Activated naive CD4-positive, alpha-beta T cell (primary cell): Measurements from ENCODE around the gene SCAPER.
A peak's percentile ranks its signal among the peaks of the same experiment; 100 is the strongest.

Source experiments
- DNase-seq, 4 experiments: peaks; one replicate each; lab custom pipeline; 2025; lab: John Stamatoyannopoulos, UW

SCAPER gene

GRCh38 chr15:76905013-76905839 is at the start of gene SCAPER:
SCAPER (minus strand) TSS chr15:76905340; CDS start chr15:76883817, 21,523 bp downstream.
- DNase-seq, result peak; percentile 65 to 88 (median 75)

- DNase-seq, result no peak
Observed at GRCh38 chr15:76954744-76955143, 49.6 kb upstream of the SCAPER start.

- no peak for DNase-seq
Observed at GRCh38 chr15:76953913-76954312, 48.8 kb upstream of the SCAPER start.

- no peak for DNase-seq
Observed at GRCh38 chr15:76951220-76951619, 46.1 kb upstream of the SCAPER start.

GRCh38 chr15:76947454-76947853 is 42.3 kb upstream of the SCAPER start:
- no peak for DNase-seq

- DNase-seq, result no peak
Observed at GRCh38 chr15:76945494-76946093, 40.5 kb upstream of the SCAPER start.

GRCh38 chr15:76942331-76942730 is 37.2 kb upstream of the SCAPER start:
- no peak for DNase-seq

GRCh38 chr15:76941636-76942035 is 36.5 kb upstream of the SCAPER start:
- DNase-seq, result no peak

- no peak for DNase-seq
Observed at GRCh38 chr15:76939715-76940114, 34.6 kb upstream of the SCAPER start.

GRCh38 chr15:76938752-76939151 is 33.6 kb upstream of the SCAPER start:
- DNase-seq, result no peak

GRCh38 chr15:76936671-76937070 is 31.5 kb upstream of the SCAPER start:
- DNase-seq, result no peak

GRCh38 chr15:76935620-76936019 is 30.5 kb upstream of the SCAPER start:
- DNase-seq, result no peak

GRCh38 chr15:76932135-76932966 is 27.2 kb upstream of the SCAPER start:
- no peak for DNase-seq

GRCh38 chr15:76931397-76932134 is 26.4 kb upstream of the SCAPER start, which contains the start of gene RCN2:
RCN2 (plus strand) TSS chr15:76931749; CDS start chr15:76931842, 93 bp downstream.
- DNase-seq, result peak; percentile 74 to 89 (median 79)

GRCh38 chr15:76930831-76931396 is 25.8 kb upstream of the SCAPER start:
- no peak for DNase-seq

GRCh38 chr15:76929011-76929760 is 24.0 kb upstream of the SCAPER start:
- no peak for DNase-seq

GRCh38 chr15:76928201-76928600 is 23.1 kb upstream of the SCAPER start:
- no peak for DNase-seq

GRCh38 chr15:76916369-76916768 is 11.2 kb upstream of the SCAPER start:
- DNase-seq, result no peak

GRCh38 chr15:76913737-76914136 is 8.6 kb upstream of the SCAPER start:
- DNase-seq, result no peak

- DNase-seq, result no peak
Observed at GRCh38 chr15:76912430-76912829, 7.3 kb upstream of the SCAPER start.

- DNase-seq, result no peak
Observed at GRCh38 chr15:76905855-76906254, 715 bp upstream of the SCAPER start.
